Dendritic cell treated with granulocyte-macrophage colony-stimulating factor and Interleukin-4, amounts not matched to agents 40 ng/mL and 50 ng/mL, for 4 days (primary cell): Measurements from ENCODE around the gene GGTLC2.
"Not testable (repeated sequence)": the region's sequence is repeated elsewhere in the genome, so short reads cannot be mapped to it uniquely, and the experiment has no call there.

ENCODE experiments used
- H3K27ac Mint-ChIP-seq: one replicate; pipeline ENCODE4 v1.8.0; 2022; ENCODE audit warnings: mild to moderate bottlenecking, mixed read lengths
- H3K27me3 Mint-ChIP-seq: one replicate; pipeline ENCODE4 v1.8.0; 2022; ENCODE audit warnings: mild to moderate bottlenecking, mixed read lengths
- H3K36me3 Mint-ChIP-seq: one replicate; pipeline ENCODE4 v1.8.0; 2022; ENCODE audit warnings: low read depth, mixed read lengths
- H3K4me1 Mint-ChIP-seq: one replicate; pipeline ENCODE4 v1.8.0; 2022; ENCODE audit warnings: low read depth, mixed read lengths
- H3K4me3 Mint-ChIP-seq: one replicate; pipeline ENCODE4 v1.8.0; 2022; ENCODE audit warnings: mild to moderate bottlenecking, moderate library complexity, mixed read lengths
- H3K9me3 Mint-ChIP-seq: one replicate; pipeline ENCODE4 v1.8.0; 2022; ENCODE audit warnings: mixed read lengths
- intact Hi-C: fragments of 100-400 bp; cut with micrococcal nuclease; formaldehyde crosslinking; loops from one replicate; pipeline ENCODE4 v1.15.0; 2022

GGTLC2 gene

GRCh38 chr22:22644314-22644713 lies at the start of gene GGTLC2:
Gene GGTLC2, plus strand, starts transcription at chr22:22644614. Its CDS starts 1,732 bp downstream, at chr22:22646346.
- H3K27me3 Mint-ChIP-seq, H3K36me3 Mint-ChIP-seq, H3K4me1 Mint-ChIP-seq, intact Hi-C loops, H3K9me3 Mint-ChIP-seq, H3K27ac Mint-ChIP-seq, H3K4me3 Mint-ChIP-seq: not testable (repeated sequence)

DNA sequence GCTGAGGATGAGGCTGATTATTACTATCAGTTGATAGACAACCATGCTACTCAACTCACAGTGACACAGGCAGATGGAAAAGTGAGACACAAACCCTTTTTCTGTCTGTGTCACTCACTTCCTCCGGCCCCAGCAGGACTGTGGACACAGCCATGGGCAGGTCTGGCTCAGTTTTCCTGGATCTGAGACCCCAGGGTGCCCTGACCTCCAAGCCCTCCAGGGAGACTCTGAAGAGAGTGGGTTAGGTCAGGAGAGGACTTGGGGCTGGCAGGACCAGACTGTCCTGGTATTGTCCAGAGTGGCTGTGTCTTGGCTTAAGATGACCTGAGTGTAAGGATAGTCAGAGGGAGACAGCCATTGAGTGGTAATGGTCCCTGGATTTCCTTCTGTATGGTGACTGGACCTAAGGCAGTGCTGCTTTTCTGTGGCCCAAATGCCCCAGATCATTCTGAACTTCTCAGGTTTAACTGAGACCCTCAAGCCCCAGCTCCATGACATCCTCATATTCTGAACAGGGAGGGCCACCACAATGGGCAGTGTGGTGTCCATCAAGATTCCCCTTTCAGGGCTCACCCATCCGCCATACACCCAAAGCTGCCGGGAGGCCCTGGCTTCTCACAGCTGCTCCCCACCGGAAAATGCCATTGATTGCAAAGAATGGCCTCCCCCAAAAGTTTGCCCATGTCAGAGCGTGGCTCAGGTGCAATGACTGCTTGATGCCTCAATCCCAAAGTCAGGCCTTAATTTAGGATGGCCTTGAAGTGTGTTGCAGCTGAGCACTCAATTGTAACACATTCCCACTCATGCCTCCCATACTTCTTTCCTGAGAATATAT lies 49.2 kb upstream of the GGTLC2 start:
- Mint-ChIP-seq H3K27me3 (peaks cover 2% of the 10 kb centered on the region), H3K4me3 (no peak overlapping the region), H3K4me1 (peaks cover 5% of the 10 kb centered on the region), H3K9me3 (no peaks in the 10 kb centered on the region), H3K27ac (no peak overlapping the region), H3K36me3 (no peaks in the 10 kb centered on the region)
- intact Hi-C loops, result no loop called here

DNA sequence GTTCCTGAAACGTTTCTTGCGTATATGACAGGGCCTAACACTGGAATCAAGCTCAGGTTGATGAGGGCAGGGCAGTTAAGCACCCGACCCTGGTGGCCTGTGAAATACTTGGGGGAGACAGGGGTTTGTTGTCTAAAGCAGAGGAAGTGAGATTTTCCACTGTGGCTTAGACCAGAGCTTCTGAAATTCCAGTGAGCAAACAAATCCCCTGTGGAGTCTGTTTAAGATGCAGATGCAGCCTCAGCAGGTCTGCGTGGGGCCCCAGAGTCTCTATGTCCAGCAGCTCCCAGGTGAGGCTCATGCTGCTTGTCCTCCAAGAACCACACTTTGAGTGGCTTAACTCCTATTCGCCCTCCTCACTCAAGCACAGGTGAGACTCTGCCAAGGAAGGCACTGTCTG lies 46.3 kb upstream of the GGTLC2 start:
- no peaks in the 10 kb centered on the region for H3K36me3 Mint-ChIP-seq
- peaks cover 5% of the 10 kb centered on the region for H3K4me1 Mint-ChIP-seq
- intact Hi-C loops, result no loop called here
- H3K4me3 Mint-ChIP-seq, result no peak overlapping the region
- H3K27me3 Mint-ChIP-seq, result peaks cover 3% of the 10 kb centered on the region
- no peak overlapping the region for H3K27ac Mint-ChIP-seq
- no peaks in the 10 kb centered on the region for H3K9me3 Mint-ChIP-seq

DNA sequence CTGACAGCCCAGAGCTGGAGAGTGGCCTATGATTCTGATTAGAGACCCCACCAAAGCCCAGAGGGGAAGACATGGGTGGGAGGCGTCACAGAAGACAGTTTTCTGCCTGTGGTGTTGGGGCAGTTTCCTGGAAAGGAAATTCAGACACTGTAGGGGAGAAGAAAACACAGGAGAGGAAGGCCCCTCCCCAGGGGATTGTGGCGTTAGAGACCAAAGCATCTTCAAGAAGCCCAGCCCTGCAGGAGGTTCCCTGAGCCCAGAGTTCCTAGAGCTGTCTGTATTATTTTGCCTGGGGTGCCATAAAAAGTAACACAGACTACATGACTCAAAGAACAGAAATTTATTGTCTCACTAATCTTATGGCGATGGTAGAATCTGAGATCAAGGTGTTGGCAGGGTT lies 45.2 kb upstream of the GGTLC2 start:
- intact Hi-C loops, result no loop called here
- no peaks in the 10 kb centered on the region for H3K9me3 Mint-ChIP-seq
- peaks cover 3% of the 10 kb centered on the region for H3K27me3 Mint-ChIP-seq
- no peak overlapping the region for H3K4me3 Mint-ChIP-seq
- no peak overlapping the region for H3K27ac Mint-ChIP-seq
- H3K4me1 Mint-ChIP-seq, result no peaks in the 10 kb centered on the region
- H3K36me3 Mint-ChIP-seq, result no peaks in the 10 kb centered on the region

- Mint-ChIP-seq H3K4me1 (peaks cover 8% of the 10 kb centered on the region), H3K27me3 (peaks cover 3% of the 10 kb centered on the region), H3K36me3 (no peaks in the 10 kb centered on the region), H3K27ac (no peak overlapping the region), H3K4me3 (no peak overlapping the region), H3K9me3 (no peaks in the 10 kb centered on the region)
- intact Hi-C loops, result no loop called here
Measured at GRCh38 chr22:22600531-22601261, 43.7 kb upstream of the GGTLC2 start.

DNA sequence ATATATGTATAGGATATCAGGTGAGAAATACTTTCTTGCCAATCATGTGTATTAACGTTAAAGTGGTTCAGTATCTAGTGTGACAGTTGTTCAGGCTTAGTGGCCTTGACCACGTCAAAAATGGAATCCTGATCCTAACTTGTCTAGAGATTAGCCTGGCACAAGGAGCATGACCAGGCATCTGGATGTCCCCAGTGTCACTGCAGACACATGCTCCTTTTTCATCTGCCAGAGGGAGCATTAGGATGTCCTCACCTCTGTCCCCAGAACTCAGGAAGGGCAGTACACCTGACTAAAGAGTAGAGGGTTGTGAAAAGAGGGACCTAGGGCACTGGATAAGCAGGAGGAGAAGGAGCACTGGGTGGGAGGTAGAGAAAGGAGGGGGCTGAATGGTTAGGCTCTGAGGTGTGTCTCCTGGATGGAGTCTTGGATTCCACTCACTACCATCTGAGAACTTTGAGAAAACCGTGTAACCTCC lies 40.9 kb upstream of the GGTLC2 start:
- no peak overlapping the region for H3K4me3 Mint-ChIP-seq
- H3K36me3 Mint-ChIP-seq, result no peaks in the 10 kb centered on the region
- peaks cover 8% of the 10 kb centered on the region for H3K4me1 Mint-ChIP-seq
- H3K27me3 Mint-ChIP-seq, result peaks cover 3% of the 10 kb centered on the region
- no peaks in the 10 kb centered on the region for H3K9me3 Mint-ChIP-seq
- intact Hi-C loops, result no loop called here
- no peak overlapping the region for H3K27ac Mint-ChIP-seq

DNA sequence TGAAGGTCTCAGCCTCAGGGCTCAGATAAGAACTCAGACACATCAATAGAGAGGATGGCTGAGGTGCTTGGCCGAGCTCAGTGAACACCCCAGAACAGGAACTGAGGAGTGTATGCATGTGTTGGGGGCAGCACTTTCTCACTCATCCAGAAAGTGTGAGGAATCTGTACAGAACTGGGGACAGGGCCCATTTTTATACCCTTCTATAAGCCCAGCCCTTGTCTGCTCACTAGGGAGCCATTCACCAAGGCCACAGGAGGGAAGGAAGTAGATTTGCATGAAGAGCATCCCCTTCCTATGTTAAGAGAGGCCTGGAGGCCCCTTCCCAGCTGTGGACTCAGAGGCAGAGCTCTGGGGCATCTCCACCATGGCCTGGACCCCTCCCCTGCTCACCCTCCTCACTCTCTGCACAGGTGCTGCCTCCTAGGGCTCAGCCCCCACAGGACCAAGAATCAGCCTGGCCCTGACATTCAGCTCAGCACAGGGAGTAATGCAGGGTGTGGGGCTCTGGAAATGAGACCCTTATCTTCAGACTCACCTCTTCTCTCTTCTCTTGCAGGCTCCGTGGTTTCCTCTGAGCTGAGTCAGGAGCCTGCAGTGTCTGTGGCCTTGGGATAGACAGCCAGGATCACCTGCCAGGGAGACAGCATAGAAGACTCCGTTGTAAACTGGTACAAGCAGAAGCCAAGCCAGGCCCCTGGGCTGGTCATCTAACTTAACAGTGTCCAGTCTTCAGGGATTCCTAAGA lies 39.9 kb upstream of the GGTLC2 start:
- intact Hi-C loops, result no loop called here
- Mint-ChIP-seq H3K4me1 (peaks cover 8% of the 10 kb centered on the region), H3K36me3 (no peaks in the 10 kb centered on the region), H3K4me3 (no peak overlapping the region), H3K9me3 (no peaks in the 10 kb centered on the region), H3K27me3 (peaks cover 3% of the 10 kb centered on the region), H3K27ac (no peak overlapping the region)

DNA sequence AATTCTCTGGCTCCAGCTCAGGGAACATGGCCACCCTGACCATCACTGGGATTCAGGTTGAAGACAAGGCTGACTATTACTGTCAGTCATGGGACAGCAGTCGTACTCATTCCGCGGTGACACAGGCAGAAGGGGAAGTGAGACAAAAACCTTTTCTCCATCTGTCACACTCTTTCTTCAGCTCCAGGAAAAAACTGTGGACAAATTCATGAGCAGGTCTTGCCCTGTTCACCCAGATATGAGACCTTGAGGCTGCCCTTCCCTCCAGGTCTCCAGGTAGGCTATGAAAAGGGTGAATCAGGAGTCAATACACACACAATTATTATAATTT lies 39.4 kb upstream of the GGTLC2 start:
- Mint-ChIP-seq H3K27me3 (peaks cover 3% of the 10 kb centered on the region), H3K27ac (no peak overlapping the region), H3K4me3 (no peak overlapping the region), H3K9me3 (no peaks in the 10 kb centered on the region), H3K36me3 (no peaks in the 10 kb centered on the region), H3K4me1 (peaks cover 8% of the 10 kb centered on the region)
- intact Hi-C loops, result no loop called here

DNA sequence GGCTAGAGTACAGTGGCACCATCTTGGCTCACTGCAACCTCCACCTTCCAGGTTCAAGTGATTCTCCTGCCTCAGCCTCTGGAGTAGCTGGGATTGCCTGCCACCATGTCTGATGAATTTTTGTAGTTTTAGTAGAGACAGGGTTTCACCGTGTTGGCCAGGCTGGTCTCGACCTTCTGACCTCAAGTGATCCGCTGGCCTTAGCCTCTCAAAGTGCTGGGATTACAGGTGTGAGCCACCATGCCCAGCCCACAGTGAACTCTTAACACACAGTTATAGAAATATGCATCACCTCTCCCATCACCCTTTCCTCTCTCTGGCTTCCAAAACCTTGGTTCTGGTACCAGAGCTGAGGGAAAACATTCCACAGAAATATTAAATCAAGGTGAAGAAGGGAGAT lies 36.4 kb upstream of the GGTLC2 start:
- H3K36me3 Mint-ChIP-seq, intact Hi-C loops, H3K4me3 Mint-ChIP-seq, H3K27me3 Mint-ChIP-seq, H3K4me1 Mint-ChIP-seq, H3K9me3 Mint-ChIP-seq, H3K27ac Mint-ChIP-seq: not testable (repeated sequence)

- H3K9me3 Mint-ChIP-seq, result no peaks in the 10 kb centered on the region
- no peaks in the 10 kb centered on the region for H3K36me3 Mint-ChIP-seq
- H3K4me1 Mint-ChIP-seq, result peaks cover 8% of the 10 kb centered on the region
- intact Hi-C loops, result no loop called here
- no peak overlapping the region for H3K27ac Mint-ChIP-seq
- H3K4me3 Mint-ChIP-seq, result no peak overlapping the region
- no peaks in the 10 kb centered on the region for H3K27me3 Mint-ChIP-seq
Measured at GRCh38 chr22:22609291-22609690, 35.1 kb upstream of the GGTLC2 start.

DNA sequence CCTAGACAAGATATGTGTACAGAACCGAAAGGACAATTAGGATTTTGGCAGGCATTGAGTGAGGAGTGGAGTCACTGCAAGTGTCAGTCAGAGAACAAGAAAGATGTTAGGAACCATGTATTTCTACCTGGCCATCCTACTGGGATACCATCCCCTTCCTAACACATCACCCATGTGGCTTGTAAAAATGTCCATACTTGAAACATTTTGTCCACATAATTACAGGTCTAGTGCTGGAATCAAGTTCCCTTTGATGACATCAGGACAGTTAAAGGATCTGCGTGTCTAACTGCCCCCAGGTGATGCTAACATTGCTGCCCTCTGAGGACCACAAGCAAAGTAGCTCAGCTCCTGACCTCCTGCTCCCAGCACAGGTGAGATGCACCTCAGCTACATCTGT lies 31.9 kb upstream of the GGTLC2 start:
- intact Hi-C loops, result no loop called here
- H3K27me3 Mint-ChIP-seq, result peaks cover 7% of the 10 kb centered on the region
- H3K9me3 Mint-ChIP-seq, result no peaks in the 10 kb centered on the region
- H3K36me3 Mint-ChIP-seq, result no peaks in the 10 kb centered on the region
- no peak overlapping the region for H3K4me3 Mint-ChIP-seq
- no peak overlapping the region for H3K27ac Mint-ChIP-seq
- H3K4me1 Mint-ChIP-seq, result no peaks in the 10 kb centered on the region

GRCh38 chr22:22614065-22614464 lies 30.3 kb upstream of the GGTLC2 start:
- Mint-ChIP-seq H3K27ac (no peak overlapping the region), H3K9me3 (no peaks in the 10 kb centered on the region), H3K4me1 (no peaks in the 10 kb centered on the region), H3K27me3 (peaks cover 7% of the 10 kb centered on the region), H3K4me3 (no peak overlapping the region), H3K36me3 (no peaks in the 10 kb centered on the region)
- intact Hi-C loops, result no loop called here

DNA sequence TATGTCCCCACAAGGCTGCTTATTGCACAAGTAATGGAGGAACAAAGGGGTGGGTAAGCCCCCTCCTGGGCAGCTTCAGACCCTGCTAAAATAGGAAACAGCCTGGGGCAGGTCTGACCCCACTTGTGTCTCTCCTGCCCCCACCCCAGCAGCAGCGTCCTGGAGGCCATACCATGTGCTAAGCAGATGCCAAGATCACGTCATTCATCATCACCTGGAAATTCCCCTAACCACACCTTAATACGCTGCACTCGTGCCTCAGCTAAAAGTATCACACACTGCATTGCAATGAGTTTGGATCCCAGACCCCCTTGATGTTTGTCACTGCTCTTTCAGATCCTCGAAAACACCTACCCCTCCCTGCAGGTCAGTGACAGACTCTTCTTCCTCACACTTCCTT lies 27.8 kb upstream of the GGTLC2 start:
- no peaks in the 10 kb centered on the region for H3K9me3 Mint-ChIP-seq
- H3K4me3 Mint-ChIP-seq, result no peak overlapping the region
- intact Hi-C loops, result no loop called here
- no peaks in the 10 kb centered on the region for H3K4me1 Mint-ChIP-seq
- no peaks in the 10 kb centered on the region for H3K36me3 Mint-ChIP-seq
- peaks cover 7% of the 10 kb centered on the region for H3K27me3 Mint-ChIP-seq
- no peak overlapping the region for H3K27ac Mint-ChIP-seq

DNA sequence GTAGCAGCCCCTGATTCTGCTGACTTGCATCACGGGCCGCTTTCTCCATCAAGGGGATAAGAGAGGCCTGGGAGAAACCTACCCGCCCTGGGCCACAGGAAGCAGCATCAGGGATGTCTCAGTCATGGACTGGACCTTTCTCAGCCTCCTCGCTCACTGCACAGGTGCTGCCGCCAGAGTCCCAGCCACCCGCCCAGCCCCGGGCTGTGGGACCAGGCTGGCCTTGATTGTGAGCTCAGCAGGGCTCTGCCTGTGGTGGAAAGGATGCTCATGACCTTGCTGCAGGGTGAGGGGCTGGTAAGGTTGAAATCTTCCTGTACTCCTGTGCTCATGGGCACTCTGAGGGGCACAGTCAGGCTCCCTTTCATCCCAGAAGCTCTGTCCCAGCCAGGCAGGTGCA lies 26.0 kb upstream of the GGTLC2 start:
- Mint-ChIP-seq H3K9me3 (no peaks in the 10 kb centered on the region), H3K36me3 (no peaks in the 10 kb centered on the region), H3K4me3 (no peak overlapping the region), H3K27me3 (peaks cover 7% of the 10 kb centered on the region), H3K4me1 (no peaks in the 10 kb centered on the region), H3K27ac (no peak overlapping the region)
- intact Hi-C loops, result no loop called here
